ENCODE measurements around the gene HTR3D. TPM values are rescaled to one million over a fixed set of nuclear protein-coding genes. Genes with fewer than 3 reads are reported as not detected.

Gene HTR3D
- total and polyA plus RNA-seq, 2 experiments from 2014 or later = not detected

GRCh38 chr3:184052767-184053166 is 21.2 kb downstream of the HTR3D start, which contains the start of gene HTR3C:
Gene HTR3C (plus strand): TSS chr3:184053047. CDS start chr3:184053081, 34 bp downstream.
- no peak for ATAC-seq
- peaks cover 7% of the 10 kb centered on the region for H3K27me3 Mint-ChIP-seq (ENCODE audit: insufficient read depth, low read depth, poor library complexity)

More at GRCh38 chr3:184052767-184053166, 21.2 kb downstream of the HTR3D start, which contains the start of gene HTR3C:
- Histone ChIP-seq H3K9me2 (ENCODE audit: insufficient read depth) (no peaks in the 10 kb centered on the region), H4K20me1 (replicated peaks; ENCODE audit: insufficient read depth) (no peaks in the 10 kb centered on the region), H3K27ac (ENCODE audit: low read depth) (no peak within 1 kb of the TSS), H3K27me3 (ENCODE audit: insufficient read depth) (no peaks in the 10 kb centered on the region), H2AFZ (no peak within 1 kb of the TSS), H3K4me2 (no peak within 1 kb of the TSS), H3K4me3 (no peak within 1 kb of the TSS), H3K4me1 (ENCODE audit: insufficient read depth) (no peaks in the 10 kb centered on the region), H3F3A (replicated peaks; ENCODE audit: low read depth) (no peaks in the 10 kb centered on the region), H3K79me2 (replicated peaks; ENCODE audit: insufficient read depth) (no peaks in the 10 kb centered on the region), H3K36me3 (ENCODE audit: insufficient read depth) (no peaks in the 10 kb centered on the region)
- TF ChIP-seq ZNF462 (CRISPR knock-in tag; IDR thresholded peaks at IDR 0.05) (no peak), REST (IDR thresholded peaks at IDR 0.05; ENCODE audit: unreplicated experiment) (no peak), EZH2phosphoT487 (IDR thresholded peaks at IDR 0.05; ENCODE audit: unreplicated experiment) (no peak), NANOG (IDR thresholded peaks at IDR 0.05; ENCODE audit: borderline replicate concordance) (no peak), ZNF331 (CRISPR knock-in tag; IDR thresholded peaks at IDR 0.05; ENCODE audit: low read depth) (no peak), ETS1 (IDR thresholded peaks at IDR 0.05) (no peak), EZH2 (IDR thresholded peaks at IDR 0.05; ENCODE audit: low read depth, unreplicated experiment) (no peak), CREB1 (CRISPR knock-in tag; IDR thresholded peaks at IDR 0.05; ENCODE audit: low read depth) (no peak), JUNB (IDR thresholded peaks at IDR 0.05; ENCODE audit: unreplicated experiment) (no peak), ZNF114 (CRISPR knock-in tag; IDR thresholded peaks at IDR 0.05) (no peak), STAT1 (IDR thresholded peaks at IDR 0.05; ENCODE audit: unreplicated experiment) (no peak), CTCF (conservative IDR thresholded peaks at IDR 0.05; ENCODE audit: low read depth in 2 of 2) (no peak), POLR2AphosphoS5 (IDR thresholded peaks at IDR 0.05; ENCODE audit: low read depth) (no peak)
- Mint-ChIP-seq H3K36me3 (ENCODE audit: low read depth) (no peaks in the 10 kb centered on the region), H3K4me3 (no peak within 1 kb of the TSS), H3K4me1 (no peaks in the 10 kb centered on the region), H3K27ac (no peak within 1 kb of the TSS), H3K9me3 (no peaks in the 10 kb centered on the region; the same call in 2 of the 3 replicates)
- DNase-seq (ENCODE audit: low spot score) = no peak
